HG03442 (cell line): ENCODE results near the gene FARP2.

Source experiments
- ATAC-seq: cut with Tn5 transposase; IDR thresholded peaks from one replicate; pipeline ENCODE4 v1.9.1; 2021; ENCODE audit warnings: mild to moderate bottlenecking, moderate library complexity; ENCODE audit not compliant: unreplicated experiment

Gene FARP2

GRCh38 chr2:241482126-241482955 is 126.3 kb downstream of the FARP2 start:
- ATAC-seq = no peak

- ATAC-seq = no peak
Measured at GRCh38 chr2:241483305-241483704, 127.2 kb downstream of the FARP2 start.

GRCh38 chr2:241485172-241485911 is 129.3 kb downstream of the FARP2 start:
- no peak for ATAC-seq

GRCh38 chr2:241489088-241489487 is 133.0 kb downstream of the FARP2 start:
- ATAC-seq = no peak

- ATAC-seq = no peak
Measured at GRCh38 chr2:241489733-241490680, 133.9 kb downstream of the FARP2 start.

- ATAC-seq = no peak
Measured at GRCh38 chr2:241490825-241491506, 134.9 kb downstream of the FARP2 start.

GRCh38 chr2:241491549-241492173 is 135.6 kb downstream of the FARP2 start:
- ATAC-seq = no peak

GRCh38 chr2:241492174-241492565 is 136.1 kb downstream of the FARP2 start:
- ATAC-seq = no peak

GRCh38 chr2:241493092-241493491 is 137.0 kb downstream of the FARP2 start:
- ATAC-seq = no peak

GRCh38 chr2:241494311-241494908 is 138.3 kb downstream of the FARP2 start:
- ATAC-seq = no peak

- no peak for ATAC-seq
Measured at GRCh38 chr2:241495172-241496002, 139.3 kb downstream of the FARP2 start.

GRCh38 chr2:241496003-241496707 is 140.1 kb downstream of the FARP2 start:
- no peak for ATAC-seq

GRCh38 chr2:241496904-241497877 is 141.1 kb downstream of the FARP2 start:
- no peak for ATAC-seq

GRCh38 chr2:241498115-241499070 is 142.3 kb downstream of the FARP2 start:
- ATAC-seq = no peak

GRCh38 chr2:241499146-241499965 is 143.3 kb downstream of the FARP2 start:
- ATAC-seq = no peak
